HUES6 (cell line): Measurements from ENCODE around the gene RSKR.
A peak's percentile ranks its signal among the peaks of the same experiment; 100 is the strongest.

Source experiments
- H3K27ac ChIP-seq: 2 replicates; pipeline ENCODE4 v1.7.0; 2013; ENCODE audit warnings: low read depth, mild to moderate bottlenecking, low read length, inconsistent platforms
- H3K27me3 ChIP-seq: 2 replicates; pipeline ENCODE4 v1.6.1; 2013; ENCODE audit warnings: low read length; ENCODE audit not compliant: control insufficient read depth, insufficient read depth
- H3K36me3 ChIP-seq: 2 replicates; pipeline ENCODE4 v1.6.1; 2013; ENCODE audit warnings: low read length; ENCODE audit not compliant: control insufficient read depth, insufficient read depth
- H3K4me1 ChIP-seq: 2 replicates; pipeline ENCODE4 v1.6.1; 2013; ENCODE audit warnings: low read length; ENCODE audit not compliant: control insufficient read depth, insufficient read depth
- H3K4me3 ChIP-seq: 2 replicates; pipeline ENCODE4 v1.5.1; 2013; ENCODE audit warnings: low read depth, low read length
- H3K9ac ChIP-seq: one replicate; pipeline ENCODE4 v1.6.1; 2013; ENCODE audit warnings: mild to moderate bottlenecking, low read length
- H3K9me3 ChIP-seq: 2 replicates; pipeline ENCODE4 v1.6.1; 2013; ENCODE audit warnings: low read depth, low read length; ENCODE audit not compliant: control insufficient read depth, insufficient read depth

The RSKR gene

DNA sequence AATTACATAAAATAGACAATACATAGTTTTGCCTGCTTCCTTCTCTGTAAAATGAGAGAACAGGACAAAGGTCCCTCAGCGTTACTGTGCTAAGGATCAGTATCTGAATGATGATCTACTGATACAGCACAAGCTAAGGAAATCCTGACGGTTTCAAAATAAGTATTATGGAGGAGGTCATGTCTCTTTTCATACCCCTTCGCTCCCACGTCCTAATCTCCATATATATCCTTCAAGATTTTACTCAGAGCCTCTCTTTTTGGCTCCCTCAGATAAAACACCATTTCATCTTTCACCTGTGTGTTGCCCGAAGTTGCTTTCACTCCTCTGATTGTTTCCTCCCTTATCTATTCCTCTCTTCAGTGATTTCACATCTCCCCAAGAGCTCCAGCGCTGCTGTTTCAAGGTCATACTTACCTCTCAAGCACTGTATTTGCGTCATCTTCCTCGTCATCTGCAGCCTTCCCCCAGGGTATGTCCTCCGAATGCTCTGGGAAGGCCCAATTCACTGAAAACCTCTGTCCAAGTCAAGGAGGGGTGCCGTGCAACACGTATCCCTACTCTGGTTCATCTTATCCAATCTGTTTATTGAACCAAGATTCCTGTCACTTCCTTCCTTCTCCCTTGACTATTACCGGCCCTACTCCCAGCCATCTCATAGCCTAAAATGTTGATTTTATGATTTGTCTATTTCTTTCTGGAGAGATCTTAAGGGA lies 32.2 kb upstream of the RSKR start:
- peaks cover 10% of the 10 kb centered on the region; the same call in 1 of the 2 replicates for H3K4me1 ChIP-seq
- H3K27ac ChIP-seq: no peak overlapping the region
- H3K9me3 ChIP-seq: no peaks in the 10 kb centered on the region
- peaks cover 45% of the 10 kb centered on the region for H3K36me3 ChIP-seq
- H3K4me3 ChIP-seq: peak overlapping the region; percentile 100; the same call in 1 of the 2 replicates
- no peaks in the 10 kb centered on the region for H3K27me3 ChIP-seq
- H3K9ac ChIP-seq: no peak overlapping the region

- Histone ChIP-seq H3K27ac (peak overlapping the region; percentile 37; the same call in 1 of the 2 replicates), H3K4me1 (peaks cover 10% of the 10 kb centered on the region; the same call in 1 of the 2 replicates), H3K36me3 (peaks cover 46% of the 10 kb centered on the region), H3K9me3 (no peaks in the 10 kb centered on the region), H3K9ac (peak overlapping the region; percentile 81), H3K4me3 (peak overlapping the region; percentile 100), H3K27me3 (no peaks in the 10 kb centered on the region)
Measured at GRCh38 chr17:28645576-28645939, 31.6 kb upstream of the RSKR start.

DNA sequence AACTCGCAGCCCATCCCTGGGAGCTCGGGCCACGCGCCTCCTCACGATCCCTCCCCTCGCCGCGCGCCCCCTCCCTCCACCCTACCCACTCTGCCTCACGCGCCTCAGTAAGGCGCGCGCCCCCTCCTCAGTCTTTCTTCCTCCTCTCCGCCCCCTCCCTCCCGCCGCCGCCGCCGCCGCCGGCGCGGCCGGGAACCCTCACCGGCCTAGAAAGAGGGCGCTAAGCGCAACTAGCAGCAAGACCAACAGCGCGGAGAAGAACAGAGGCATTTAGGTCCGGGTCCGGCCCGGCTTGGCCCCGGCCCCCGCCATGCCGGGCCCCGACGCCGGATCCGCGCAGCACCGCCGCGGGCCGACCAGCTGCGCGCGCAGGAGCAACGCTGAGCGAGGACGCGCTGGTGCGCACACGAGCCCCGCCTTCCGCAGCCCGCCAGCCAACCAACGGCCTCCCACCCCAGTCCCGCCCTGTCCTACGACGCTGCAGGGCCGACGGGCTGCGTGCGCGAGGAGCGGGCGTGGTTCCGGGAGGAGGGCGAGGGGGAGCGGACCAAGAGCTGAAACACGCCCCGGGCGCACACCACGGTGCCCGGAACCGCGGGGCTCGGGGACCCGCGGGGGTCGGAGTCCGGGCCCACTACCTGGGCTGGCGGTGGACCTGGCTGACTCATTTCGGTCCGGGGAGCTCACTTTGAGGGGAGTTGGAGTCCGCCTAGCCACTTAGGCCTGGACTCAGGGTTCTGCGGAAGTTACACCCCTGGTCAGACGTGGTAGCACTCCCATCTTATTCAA lies 31.0 kb upstream of the RSKR start, which contains the start of gene BLTP2:
BLTP2 (minus strand) TSS at position 372 of the 789 bp plus-strand sequence; CDS start at position 270, 102 bp downstream.
- H3K9ac ChIP-seq: peak within 1 kb of the TSS; percentile 81
- H3K27me3 ChIP-seq: no peaks in the 10 kb centered on the region
- peak within 1 kb of the TSS; percentile 92 for H3K27ac ChIP-seq
- peaks cover 10% of the 10 kb centered on the region; the same call in 1 of the 2 replicates for H3K4me1 ChIP-seq
- peak within 1 kb of the TSS; percentile 100 for H3K4me3 ChIP-seq
- no peaks in the 10 kb centered on the region for H3K9me3 ChIP-seq
- peaks cover 51% of the 10 kb centered on the region for H3K36me3 ChIP-seq

GRCh38 chr17:28643983-28644786 lies 30.2 kb upstream of the RSKR start:
- H3K36me3 ChIP-seq: peaks cover 58% of the 10 kb centered on the region
- H3K9ac ChIP-seq: peak overlapping the region; percentile 76
- peak overlapping the region; percentile 92 for H3K27ac ChIP-seq
- peak overlapping the region; percentile 100 for H3K4me3 ChIP-seq
- no peaks in the 10 kb centered on the region for H3K9me3 ChIP-seq
- peaks cover 10% of the 10 kb centered on the region; the same call in 1 of the 2 replicates for H3K4me1 ChIP-seq
- H3K27me3 ChIP-seq: no peaks in the 10 kb centered on the region

DNA sequence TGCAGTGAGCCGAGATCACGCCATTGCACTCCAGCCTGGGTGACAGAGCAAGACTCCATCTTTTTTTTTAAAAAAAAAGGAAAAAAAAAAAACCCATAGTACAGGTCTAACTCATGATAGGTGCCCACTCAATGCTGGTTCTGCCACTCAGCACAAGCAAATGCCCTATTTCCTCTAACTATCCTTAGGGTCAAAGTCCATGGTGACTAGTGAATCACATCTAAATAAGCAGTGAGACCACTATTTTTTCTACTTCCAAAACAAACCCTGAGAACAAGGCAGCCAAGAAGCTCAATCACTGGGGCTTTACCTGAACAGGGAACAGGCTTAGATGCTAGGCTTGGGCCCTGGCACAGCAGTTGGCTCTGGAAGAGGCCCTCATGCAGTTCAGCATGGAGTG lies 27.6 kb upstream of the RSKR start:
- Histone ChIP-seq H3K4me1 (peaks cover 9% of the 10 kb centered on the region; the same call in 1 of the 2 replicates), H3K9ac (no peak overlapping the region), H3K27ac (no peak overlapping the region), H3K4me3 (no peak overlapping the region), H3K27me3 (no peaks in the 10 kb centered on the region), H3K36me3 (peaks cover 72% of the 10 kb centered on the region), H3K9me3 (no peaks in the 10 kb centered on the region)

DNA sequence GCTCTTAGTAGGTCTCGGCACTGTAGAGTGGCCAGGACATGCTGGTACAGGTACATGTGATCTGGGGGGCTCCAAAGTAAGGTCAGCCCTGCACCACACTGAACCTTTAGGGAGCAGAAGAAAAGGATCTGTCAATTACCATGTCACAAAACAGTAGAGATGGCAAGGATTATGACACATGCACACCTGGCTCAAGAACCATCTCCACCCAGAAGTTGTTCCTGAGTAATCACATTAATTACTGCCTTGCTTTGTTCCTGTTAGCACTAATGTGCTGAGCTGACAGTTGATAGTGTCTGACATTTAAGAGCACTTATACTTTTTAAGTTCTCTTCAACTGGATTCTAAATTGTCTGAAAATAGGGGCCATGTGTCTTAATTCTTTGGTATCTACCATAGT lies 21.5 kb upstream of the RSKR start:
- Histone ChIP-seq H3K4me3 (no peak overlapping the region), H3K27ac (no peak overlapping the region), H3K27me3 (no peaks in the 10 kb centered on the region), H3K4me1 (no peaks in the 10 kb centered on the region), H3K36me3 (peaks cover 99% of the 10 kb centered on the region), H3K9me3 (no peaks in the 10 kb centered on the region), H3K9ac (no peak overlapping the region)

- H3K4me3 ChIP-seq: no peak overlapping the region
- H3K9me3 ChIP-seq: no peaks in the 10 kb centered on the region
- H3K27ac ChIP-seq: no peak overlapping the region
- H3K36me3 ChIP-seq: peaks cover 96% of the 10 kb centered on the region
- no peaks in the 10 kb centered on the region for H3K27me3 ChIP-seq
- peak overlapping the region; percentile 21 for H3K9ac ChIP-seq
- H3K4me1 ChIP-seq: no peaks in the 10 kb centered on the region
Measured at GRCh38 chr17:28634206-28634865, 20.4 kb upstream of the RSKR start.

DNA sequence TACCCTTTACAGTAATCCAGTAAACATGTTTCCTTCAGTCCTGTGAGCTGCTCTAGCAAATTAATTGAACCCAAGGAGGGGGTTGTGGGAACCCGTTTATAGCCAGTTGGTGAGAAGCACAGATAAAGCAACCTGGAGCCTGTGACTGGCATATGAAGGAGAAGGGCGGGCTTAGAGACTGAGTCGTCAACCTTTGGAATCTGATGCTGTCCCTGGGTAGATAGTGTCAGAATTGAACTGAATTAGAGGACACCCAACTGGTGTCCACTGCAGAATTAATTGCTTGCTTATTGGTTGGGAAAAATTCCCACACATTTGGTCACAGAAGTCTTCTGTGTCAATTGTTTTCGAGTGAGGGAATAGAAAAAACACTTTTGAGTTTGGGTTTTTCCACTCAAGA lies 12.8 kb upstream of the RSKR start:
- Histone ChIP-seq H3K4me1 (no peaks in the 10 kb centered on the region), H3K27me3 (no peaks in the 10 kb centered on the region), H3K36me3 (peaks cover 87% of the 10 kb centered on the region)

DNA sequence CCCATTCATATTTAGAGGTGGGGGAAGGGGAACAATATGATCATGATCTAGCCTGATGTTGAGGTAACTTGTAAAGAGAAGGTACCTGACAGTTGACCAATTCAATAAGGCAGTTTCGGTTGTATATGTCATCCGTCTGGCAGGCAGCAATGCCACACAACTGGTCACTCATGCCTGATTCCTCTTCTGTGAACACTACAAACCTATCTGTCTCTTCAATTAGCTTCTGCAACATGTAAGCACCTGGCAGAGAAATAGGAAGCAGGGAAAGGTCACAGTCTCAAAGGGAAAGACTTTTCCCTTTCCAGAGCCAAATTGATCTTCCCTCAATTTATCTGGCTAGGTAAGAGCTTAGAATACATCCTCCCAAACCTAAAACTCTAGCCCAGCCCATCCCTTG lies 10.2 kb upstream of the RSKR start:
- H3K27ac ChIP-seq: no peak overlapping the region
- H3K27me3 ChIP-seq: no peaks in the 10 kb centered on the region
- H3K4me3 ChIP-seq: no peak overlapping the region
- H3K9me3 ChIP-seq: no peaks in the 10 kb centered on the region
- no peaks in the 10 kb centered on the region for H3K4me1 ChIP-seq
- H3K9ac ChIP-seq: no peak overlapping the region
- peaks cover 93% of the 10 kb centered on the region for H3K36me3 ChIP-seq

More for the DNA sequence above, 12.8 kb upstream of the RSKR start:
- Histone ChIP-seq H3K4me3 (no peak overlapping the region), H3K27ac (no peak overlapping the region), H3K9ac (no peak overlapping the region), H3K9me3 (no peaks in the 10 kb centered on the region)

GRCh38 chr17:28623696-28624095 lies 9.7 kb upstream of the RSKR start:
- H3K4me1 ChIP-seq: no peaks in the 10 kb centered on the region
- peaks cover 97% of the 10 kb centered on the region for H3K36me3 ChIP-seq
- H3K4me3 ChIP-seq: no peak overlapping the region
- H3K9me3 ChIP-seq: no peaks in the 10 kb centered on the region
- H3K27me3 ChIP-seq: no peaks in the 10 kb centered on the region
- H3K27ac ChIP-seq: no peak overlapping the region
- no peak overlapping the region for H3K9ac ChIP-seq
